K562 treated with DMSO at 1 percent for 12 hours (cell line): ENCODE results near the gene THOC6. TPM values are rescaled to one million over a fixed set of nuclear protein-coding genes. Genes with fewer than 3 reads are reported as not detected.

Experiments
- total RNA-seq: library from RNA; unstranded; fragments of 300-600 nt; gene quantifications from 2 replicates; pipeline ENCODE4 v1.2.3, GENCODE V29; 2022; ENCODE audit not compliant: insufficient read depth

THOC6 gene
- 32.1 and 41.7 TPM in 2 replicates for total RNA-seq

DNA sequence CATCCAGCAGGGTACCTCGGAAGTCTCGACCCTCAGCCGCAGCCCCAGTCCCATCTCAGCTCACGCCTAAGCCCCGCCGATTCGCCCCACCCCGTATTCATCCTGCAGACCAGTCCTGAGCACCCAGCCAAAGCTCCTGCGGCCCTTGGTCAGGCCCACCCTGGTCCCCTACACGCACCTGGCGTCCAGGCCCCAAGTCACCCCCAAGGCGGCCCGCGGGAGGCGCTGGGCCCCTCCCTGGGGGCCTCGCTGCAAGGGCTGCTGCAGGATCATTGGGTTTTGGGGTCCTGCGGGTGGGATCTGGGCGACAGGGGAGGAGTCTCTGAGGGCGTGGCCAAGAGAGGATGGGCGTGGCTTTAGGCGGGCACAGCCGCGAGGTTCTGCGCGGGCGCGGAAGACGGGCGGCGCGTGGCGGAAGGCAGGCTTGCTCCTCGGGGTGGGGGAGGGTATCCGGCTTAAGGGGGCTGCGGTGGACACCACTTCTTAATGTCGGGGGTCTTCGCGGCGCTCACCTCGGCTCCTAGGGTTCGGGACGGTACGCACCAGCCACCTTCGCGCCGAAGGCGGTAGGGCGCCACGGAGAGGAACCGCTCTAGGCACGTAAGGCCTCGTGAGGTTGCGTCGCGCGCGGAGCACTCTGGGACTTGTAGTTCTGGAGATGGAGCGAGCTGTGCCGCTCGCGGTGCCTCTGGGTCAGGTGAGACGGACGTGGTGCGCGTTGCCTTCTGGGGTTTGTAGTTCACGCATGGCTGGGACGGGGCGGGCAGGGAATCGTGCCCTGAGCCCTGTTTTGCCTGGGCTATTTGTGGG lies at the start of gene THOC6, which contains the start of gene HCFC1R1:
THOC6 (plus strand) TSS at position 367 of the 810 bp plus-strand sequence; CDS start at position 659, 292 bp downstream.
HCFC1R1 (minus strand) TSS at position 274 of the 810 bp plus-strand sequence; CDS start at position 273, 1 bp downstream.

GRCh38 chr16:2980227-2981176 lies 43.3 kb upstream of the THOC6 start, which contains the start of gene PKMYT1:
Gene PKMYT1, minus strand, starts transcription at chr16:2980446. Its CDS starts 789 bp downstream, at chr16:2979657.

DNA sequence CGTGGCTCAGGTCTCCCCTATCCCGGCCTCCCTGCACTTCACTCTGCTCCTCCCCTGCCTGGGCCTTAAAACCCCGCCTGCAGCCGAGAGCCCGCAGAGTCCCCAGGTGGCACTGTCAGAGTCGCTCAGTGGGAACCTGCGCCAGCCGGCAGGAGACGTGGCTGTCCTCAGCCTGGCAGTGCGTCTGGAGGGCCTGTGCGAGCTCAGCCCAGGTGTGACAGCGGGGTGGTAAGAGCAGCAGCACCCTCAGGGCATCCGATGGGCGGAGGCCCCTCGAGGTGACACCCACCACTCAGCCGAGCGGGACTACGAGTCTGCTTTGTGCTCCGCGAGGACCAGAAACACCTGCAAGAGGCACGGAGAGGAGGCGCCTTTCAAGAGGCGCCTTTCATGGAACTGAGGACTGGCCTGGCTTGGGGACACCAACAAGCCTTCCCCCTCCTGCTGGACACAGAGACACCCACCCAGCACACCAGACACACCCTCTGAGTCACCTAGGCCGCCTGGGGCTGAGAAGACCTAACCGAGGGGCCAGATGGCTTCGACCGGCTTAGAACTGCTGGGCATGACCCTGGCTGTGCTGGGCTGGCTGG lies 10.9 kb upstream of the THOC6 start, which contains the start of gene CLDN9:
CLDN9 (plus strand) TSS at position 96 of the 593 bp plus-strand sequence; CDS start at position 536, 440 bp downstream.

DNA sequence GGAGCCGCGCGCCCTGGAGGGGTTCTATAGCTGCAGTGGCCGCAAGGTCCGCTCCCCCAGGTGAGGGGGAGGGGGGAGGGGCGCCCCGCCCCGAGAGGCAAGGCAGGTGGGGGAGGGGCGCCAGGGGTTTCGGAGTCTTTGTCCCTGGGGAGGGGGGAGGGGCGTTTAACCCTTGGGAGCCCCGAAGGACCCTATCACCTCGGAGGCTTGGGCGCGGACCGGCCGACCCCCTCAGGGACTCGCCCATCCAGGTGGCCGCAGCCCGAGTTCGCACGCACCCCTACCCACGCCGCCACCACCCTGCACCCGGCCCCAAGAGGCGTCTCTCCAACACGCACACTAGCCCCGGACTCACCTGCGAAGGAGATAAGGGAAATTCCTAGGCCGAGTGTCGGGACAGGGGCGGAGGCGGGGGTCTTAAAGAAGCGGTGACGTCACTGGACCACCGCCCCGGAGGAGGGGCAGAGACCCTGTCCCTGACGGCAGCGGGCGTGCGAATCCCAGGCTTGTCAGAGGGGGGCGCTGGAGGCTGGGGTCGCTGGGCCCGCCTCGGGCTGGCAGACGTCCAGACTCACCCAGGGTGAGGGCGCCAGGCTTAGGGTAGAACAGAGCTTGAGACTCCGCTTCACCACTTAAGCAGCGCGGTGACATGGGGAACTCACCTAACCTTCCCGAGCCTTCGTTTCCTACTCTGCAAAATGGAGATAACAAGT lies 5.9 kb upstream of the THOC6 start, which contains the start of gene CLDN6:
CLDN6 (minus strand) TSS at position 390 of the 713 bp plus-strand sequence. CDS start 2,162 bp downstream, outside the sequence.

DNA sequence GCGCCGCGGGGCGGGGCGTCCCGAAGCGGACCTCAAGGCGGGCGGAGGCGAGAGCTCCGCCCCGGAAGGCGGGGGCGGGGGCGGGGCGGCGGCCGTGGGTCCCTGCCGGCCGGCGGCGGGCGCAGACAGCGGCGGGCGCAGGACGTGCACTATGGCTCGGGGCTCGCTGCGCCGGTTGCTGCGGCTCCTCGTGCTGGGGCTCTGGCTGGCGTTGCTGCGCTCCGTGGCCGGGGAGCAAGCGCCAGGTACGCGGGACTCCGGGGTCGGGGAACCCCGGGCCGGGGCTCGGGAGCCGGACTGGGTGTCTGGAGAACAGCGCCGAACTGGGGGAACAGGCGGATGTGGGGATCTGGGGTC lies 3.6 kb upstream of the THOC6 start, which contains the start of gene TNFRSF12A:
TNFRSF12A (plus strand) TSS at position 122 of the 357 bp plus-strand sequence; CDS start at position 152, 30 bp downstream.

DNA sequence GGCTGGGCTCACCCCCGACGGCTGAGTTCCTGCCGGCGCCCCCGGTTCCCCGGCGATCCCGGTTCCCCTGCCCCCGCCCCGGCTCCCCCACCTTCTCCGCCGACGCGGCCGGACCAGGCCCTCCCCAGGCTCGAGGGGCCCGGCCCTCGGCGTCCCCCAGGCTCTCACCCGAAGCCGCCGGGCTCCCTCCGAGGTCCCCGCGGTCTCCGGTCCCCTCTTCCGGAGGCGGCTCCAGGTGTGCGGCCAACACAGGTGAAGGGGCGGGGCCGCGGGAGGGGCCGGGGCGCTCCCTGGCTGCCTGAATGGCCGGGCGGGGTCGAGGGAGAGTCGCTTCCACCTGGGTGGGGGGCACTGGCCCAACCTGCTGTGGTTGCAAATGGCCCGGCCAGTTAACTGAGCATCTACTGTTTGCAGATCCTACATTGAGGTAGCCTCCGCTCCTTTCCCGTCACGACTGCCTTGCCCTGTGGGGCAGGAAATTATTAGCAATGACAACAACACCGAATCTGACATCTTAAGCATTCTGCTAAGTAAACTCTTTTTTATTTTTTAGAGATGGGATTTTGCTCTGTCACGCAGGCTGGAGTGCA lies 13.0 kb downstream of the THOC6 start, which contains the start of gene BICDL2:
BICDL2 (minus strand) TSS at position 219 of the 590 bp plus-strand sequence. CDS start 1,448 bp downstream, outside the sequence.

GRCh38 chr16:3045758-3046640 lies 22.2 kb downstream of the THOC6 start, which contains the start of gene MMP25:
Gene MMP25, plus strand, starts transcription at chr16:3046561. Its CDS starts 357 bp downstream, at chr16:3046918.

DNA sequence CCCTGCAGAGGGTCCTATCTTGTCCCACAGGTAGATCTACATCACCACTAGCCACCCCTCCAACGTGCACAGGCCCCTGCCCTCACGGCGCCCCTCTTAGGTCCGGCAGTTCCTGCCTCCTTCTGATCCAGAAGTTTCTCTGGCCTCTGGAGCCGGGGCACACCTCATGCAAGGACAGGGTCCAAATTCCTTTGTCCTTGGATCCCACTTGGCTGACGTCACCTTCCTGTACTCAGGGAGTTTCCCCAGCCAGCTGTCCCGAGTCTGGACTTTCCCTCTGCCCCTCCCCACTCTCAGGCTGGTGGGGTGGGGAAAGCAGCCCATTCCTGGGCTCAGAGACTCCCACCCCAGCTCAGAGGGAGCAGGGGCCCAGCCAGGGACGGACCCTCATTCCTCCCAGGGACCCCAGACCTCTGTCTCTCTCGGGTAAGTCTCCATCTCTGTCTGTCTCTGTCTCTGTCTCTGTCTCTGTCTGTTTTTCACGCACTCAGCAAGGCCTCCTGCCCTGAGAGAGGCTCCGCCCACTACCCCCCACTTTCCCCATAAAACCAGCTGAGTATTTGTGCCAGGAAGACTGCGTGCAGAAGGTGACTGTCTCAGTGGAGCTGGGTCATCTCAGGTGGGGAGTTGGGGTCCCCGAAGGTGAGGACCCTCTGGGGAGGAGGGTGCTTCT lies 41.4 kb downstream of the THOC6 start, which contains the start of gene IL32:
IL32 (plus strand) TSS at position 572 of the 673 bp plus-strand sequence. CDS start 172 bp downstream, outside the sequence.

Other genes with a start within 250 kb of the THOC6 start
- 243 and 416 TPM in 2 replicates for gene ELOB, start 246.8 kb upstream of the THOC6 start, total RNA-seq
- gene PRSS33, start 236.5 kb upstream of the THOC6 start, total RNA-seq: not detected in 2 replicates
- gene PRSS41, start 225.6 kb upstream of the THOC6 start, total RNA-seq: not detected in 2 replicates
- 71.2 and 81.6 TPM in 2 replicates for gene PRSS21, start 206.8 kb upstream of the THOC6 start, total RNA-seq
- gene ZG16B, start 193.7 kb upstream of the THOC6 start, total RNA-seq: 1.7 TPM in 1 of 2 replicates, not detected in the other
- not detected in 2 replicates for gene PRSS22, start 165.9 kb upstream of the THOC6 start, total RNA-seq
- gene FLYWCH2, start 140.8 kb upstream of the THOC6 start, total RNA-seq: 72.2 and 77.6 TPM in 2 replicates
- gene FLYWCH1, start 112.1 kb upstream of the THOC6 start, total RNA-seq: 41.5 and 48.1 TPM in 2 replicates
- gene KREMEN2, start 59.8 kb upstream of the THOC6 start, total RNA-seq: 0.85 TPM in 1 of 2 replicates, not detected in the other
- gene PAQR4, start 54.7 kb upstream of the THOC6 start, total RNA-seq: 15.8 and 27.8 TPM in 2 replicates
- gene PKMYT1, start 43.6 kb upstream of the THOC6 start, total RNA-seq: 168 and 170 TPM in 2 replicates
- gene CLDN9, start 11.1 kb upstream of the THOC6 start, total RNA-seq: 4.1 and 6.9 TPM in 2 replicates
- gene CLDN6, start 5.9 kb upstream of the THOC6 start, total RNA-seq: not detected in 2 replicates
- 33.0 and 33.7 TPM in 2 replicates for gene TNFRSF12A, start 3.7 kb upstream of the THOC6 start, total RNA-seq
- 26.3 and 32.4 TPM in 2 replicates for gene HCFC1R1, start 93 bp upstream of the THOC6 start, total RNA-seq
- gene BICDL2, start 12.9 kb downstream of the THOC6 start, total RNA-seq: not detected in 2 replicates
- gene MMP25, start 22.5 kb downstream of the THOC6 start, total RNA-seq: not detected in 2 replicates
- gene IL32, start 41.6 kb downstream of the THOC6 start, total RNA-seq: 10.0 and 14.9 TPM in 2 replicates
- gene ZSCAN10, start 75.3 kb downstream of the THOC6 start, total RNA-seq: not detected in 2 replicates
- gene ZNF205, start 88.6 kb downstream of the THOC6 start, total RNA-seq: 22.5 and 22.7 TPM in 2 replicates
- 10.6 and 22.0 TPM in 2 replicates for gene ZNF213, start 111.0 kb downstream of the THOC6 start, total RNA-seq
- gene OR1F1, start 164.2 kb downstream of the THOC6 start, total RNA-seq: not detected in 2 replicates
- 6.1 and 9.9 TPM in 2 replicates for gene ZNF200, start 211.1 kb downstream of the THOC6 start, total RNA-seq
- not detected in 2 replicates for gene MEFV, start 232.6 kb downstream of the THOC6 start, total RNA-seq